Measurements from ENCODE around the gene COX8C.
"Not testable (repeated sequence)": the region's sequence is repeated elsewhere in the genome, so short reads cannot be mapped to it uniquely, and the experiment has no call there.

COX8C gene

DNA sequence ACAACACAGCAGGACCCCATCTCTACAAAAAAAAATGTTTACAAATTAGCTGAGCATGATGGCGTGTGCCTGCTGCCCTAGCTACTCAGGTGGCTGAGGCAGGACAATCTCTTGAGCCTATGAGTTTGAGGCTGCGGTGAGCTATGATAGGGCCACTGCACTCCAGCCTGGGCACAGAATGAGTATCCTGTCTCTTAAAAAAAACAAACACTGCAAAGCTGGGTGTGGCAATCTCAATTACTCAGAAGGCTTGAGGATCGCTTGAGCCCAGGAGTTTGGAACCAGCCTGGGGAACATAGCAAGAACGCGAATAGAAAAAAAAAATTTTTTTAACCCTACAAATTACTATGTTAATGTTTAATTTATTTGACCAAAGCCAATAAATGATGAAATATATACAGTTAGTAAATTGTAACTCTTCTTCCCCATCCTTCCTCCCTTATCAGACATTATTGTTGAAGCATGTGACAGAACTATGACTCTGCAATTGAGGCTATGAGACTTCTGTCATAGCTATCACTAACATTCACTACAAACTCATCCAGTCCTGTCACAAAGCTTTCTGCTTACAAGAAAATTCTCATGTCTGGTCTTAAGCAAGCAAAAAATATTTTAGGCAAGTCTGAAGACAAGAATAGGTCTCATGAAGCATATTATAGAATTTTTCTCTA is 23.9 kb upstream of the COX8C start:
- DNase-seq: no peak

DNA sequence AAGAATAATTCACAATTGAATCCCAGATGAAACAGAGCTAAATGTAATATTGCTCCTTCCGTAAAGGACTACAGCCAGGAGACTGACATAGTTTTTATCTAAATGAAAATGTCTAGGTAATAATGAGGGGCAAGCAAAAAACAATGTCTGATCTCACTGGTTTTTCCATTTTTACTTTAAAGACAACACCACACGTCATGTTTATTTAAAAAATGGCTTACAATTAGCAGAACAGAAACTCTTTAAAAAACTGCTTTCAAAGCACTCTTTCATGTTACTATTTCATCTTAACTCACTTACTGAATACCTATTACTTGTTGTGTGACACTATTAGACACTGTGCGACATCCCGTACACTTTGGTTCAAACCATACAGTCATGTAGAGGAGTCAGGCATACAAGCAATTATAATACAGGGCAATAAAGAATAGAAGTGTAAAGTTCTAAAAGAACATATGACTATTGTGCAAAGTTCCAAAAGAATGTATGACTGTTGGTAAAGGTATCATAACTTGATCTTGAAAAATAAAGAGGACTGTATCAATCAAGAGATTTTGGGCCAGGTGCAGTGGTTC is 23.3 kb upstream of the COX8C start:
- no peak for DNase-seq

DNA sequence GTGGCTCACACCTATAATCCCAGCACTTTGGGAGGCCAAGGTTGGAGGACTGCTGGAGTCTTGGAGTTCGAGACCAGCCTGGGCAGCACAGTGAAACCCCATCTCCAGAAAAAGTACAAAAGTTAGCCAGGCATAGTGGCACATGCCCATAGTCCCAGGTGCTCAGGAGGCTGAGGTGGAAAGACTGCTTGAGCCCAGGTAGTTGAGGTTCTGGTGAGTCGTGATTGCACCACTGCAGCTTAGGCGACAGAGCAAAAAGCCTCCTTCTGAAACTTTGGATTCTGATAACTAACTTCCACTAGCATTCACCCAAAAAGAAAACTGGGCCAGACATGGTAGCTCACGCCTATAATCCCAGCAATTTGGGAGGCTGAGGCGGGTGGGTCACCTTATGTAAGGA is 20.8 kb upstream of the COX8C start:
- DNase-seq: no peak

DNA sequence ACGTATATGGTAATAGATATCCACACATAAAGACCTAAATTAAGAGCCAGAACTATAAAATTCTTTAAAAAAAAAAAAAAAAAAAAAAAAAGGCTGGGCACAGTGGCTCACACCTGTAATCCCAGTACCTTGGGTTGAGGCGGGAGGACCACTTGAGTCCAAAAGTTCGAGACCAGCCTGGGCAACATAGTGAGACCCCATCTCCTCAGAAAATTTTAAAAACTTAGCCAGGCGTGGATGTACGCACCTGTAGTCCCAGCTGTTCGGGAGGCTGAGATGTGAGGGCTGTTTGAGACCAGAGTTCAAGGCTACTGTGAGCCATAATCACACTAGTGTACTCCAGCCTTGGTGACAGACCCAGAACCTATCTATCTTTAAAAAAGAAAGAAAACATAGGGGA is 18.4 kb upstream of the COX8C start:
- DNase-seq: no peak

DNA sequence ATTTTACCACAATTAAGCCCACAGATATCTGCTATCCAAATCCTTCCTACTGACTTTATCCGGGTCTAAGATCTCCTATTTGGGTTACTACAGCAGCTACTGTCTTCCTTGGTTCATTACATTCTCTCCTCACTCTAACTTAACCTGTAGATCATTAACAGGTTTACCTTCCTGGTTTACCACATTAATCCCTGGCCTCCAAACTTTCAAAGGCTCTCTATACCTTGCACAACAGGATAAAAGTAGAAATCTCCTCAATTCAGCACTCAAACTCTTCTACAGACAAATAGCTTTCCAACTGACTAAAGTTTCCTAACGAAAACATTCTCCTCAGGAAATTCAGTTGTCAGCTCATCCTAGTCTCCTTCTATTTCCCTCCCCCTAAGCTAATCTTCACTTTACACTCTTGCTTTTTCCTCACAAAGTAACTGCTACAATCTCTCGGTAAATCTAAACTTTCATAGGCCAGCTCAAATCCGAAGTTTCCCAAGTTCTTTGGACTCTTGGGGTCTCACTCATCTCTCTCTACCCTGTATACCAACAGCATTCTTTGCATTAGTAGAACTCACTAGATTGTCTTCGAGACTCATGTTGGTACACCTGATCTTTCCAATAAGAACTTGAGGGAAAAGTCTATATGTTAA is 16.9 kb upstream of the COX8C start:
- no peak for DNase-seq

DNA sequence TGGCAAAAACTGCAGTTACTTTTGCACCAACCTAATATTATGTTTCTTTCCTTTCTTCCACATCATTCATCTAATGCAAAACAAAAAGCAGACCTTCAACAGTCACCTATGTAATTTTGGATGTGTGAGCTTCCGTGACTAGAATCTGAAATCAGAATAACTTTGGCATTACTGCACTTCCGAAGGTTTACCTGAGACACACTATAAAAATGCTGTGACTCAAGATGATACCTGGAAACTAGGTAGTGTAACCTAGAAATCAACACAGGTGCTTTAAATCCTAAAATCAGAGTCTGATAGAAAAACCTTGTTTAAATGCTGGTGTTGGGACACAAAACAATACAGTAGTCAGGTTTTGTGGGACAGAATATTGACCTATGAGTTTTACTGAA is 16.4 kb upstream of the COX8C start:
- no peak for DNase-seq

DNA sequence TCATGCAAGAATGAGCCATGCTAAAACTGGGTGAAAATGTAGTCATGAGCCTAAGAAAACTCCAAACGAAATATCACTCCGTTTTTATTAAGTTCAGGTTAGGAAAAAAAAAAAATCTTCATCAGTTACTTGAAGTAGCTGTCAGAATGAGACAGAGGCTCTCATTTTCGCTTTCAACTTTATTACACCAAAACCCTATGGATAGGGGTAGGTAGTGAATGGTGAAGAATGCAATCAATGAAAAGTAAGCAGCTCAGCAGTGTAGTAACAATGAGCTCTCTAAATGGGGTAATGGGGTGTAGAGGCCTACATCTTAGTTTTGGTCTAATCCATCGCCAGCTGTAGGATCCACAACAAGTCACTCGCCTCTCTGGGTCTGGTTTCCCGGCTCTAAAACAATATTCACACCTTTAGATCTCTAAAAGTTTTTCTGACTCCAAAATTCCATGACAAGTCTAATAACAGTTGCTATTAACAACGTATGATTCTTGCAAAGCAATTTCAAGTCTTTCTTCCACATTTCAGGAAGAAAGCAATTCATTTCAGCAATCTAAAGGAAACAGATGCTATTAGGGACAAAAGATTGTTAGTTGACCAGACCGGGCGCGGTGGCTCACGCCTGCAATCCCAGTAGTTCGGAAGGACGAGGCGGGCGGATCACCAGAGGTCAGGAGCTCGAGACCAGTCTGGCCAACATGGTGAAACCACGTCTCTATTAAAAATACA is 15.8 kb upstream of the COX8C start:
- no peak for DNase-seq

DNA sequence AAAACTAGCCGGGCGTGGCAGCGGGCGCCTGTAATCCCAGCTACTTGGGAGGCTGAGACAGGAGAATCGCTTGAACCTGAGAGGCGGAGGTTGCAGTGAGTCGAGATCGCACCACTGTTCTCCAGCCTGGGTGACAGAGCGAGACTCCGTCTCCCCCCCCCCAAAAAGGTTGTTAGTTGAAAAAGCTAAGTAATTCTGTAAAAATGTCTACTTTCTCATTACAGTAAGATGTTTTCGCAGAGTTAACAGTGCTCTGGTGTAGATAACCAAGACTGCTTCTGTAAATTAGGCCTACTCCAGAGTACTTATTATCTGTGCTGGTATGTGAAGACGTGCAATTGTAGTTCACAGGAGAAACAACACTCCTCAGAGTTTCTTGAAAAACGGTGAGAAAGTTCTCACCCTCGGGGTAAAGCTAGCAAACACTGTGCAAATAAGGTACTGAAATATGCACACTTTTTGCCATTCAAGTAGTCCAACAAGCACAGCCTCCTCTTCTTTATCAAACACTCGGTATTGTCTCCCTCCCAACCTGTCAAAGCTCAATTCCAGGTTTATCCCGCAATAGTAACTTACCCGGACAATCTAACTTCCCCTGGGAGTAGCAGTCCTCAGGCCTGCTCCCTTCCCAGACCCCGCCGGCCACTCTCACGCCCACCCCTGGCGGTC is 15.1 kb upstream of the COX8C start:
- DNase-seq: no peak

DNA sequence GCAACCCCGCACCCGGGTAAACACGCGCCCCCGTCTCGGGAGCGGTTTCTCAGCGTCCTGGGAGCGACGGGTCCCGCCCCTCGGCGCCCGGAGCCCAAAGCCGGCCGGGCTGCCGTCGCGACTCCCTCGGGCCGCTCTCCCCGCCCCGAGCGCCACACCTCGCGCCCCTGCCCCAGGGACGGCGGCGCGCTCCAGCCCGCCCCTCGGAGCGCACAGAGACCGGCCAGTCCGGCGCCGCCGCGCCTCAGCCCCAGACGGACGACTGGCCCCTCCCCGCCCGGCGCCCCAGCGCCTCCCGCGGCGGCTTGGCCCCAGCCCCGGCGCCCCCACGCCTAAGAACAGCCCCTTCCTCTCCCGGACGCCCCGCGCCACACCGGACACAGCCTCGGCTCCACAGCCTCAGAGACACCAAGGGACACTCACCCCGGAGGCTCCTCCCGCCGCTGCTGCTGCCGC is 14.6 kb upstream of the COX8C start:
- peak in 3 of 4 experiments; percentile 8 to 29 (median 20) for DNase-seq

DNA sequence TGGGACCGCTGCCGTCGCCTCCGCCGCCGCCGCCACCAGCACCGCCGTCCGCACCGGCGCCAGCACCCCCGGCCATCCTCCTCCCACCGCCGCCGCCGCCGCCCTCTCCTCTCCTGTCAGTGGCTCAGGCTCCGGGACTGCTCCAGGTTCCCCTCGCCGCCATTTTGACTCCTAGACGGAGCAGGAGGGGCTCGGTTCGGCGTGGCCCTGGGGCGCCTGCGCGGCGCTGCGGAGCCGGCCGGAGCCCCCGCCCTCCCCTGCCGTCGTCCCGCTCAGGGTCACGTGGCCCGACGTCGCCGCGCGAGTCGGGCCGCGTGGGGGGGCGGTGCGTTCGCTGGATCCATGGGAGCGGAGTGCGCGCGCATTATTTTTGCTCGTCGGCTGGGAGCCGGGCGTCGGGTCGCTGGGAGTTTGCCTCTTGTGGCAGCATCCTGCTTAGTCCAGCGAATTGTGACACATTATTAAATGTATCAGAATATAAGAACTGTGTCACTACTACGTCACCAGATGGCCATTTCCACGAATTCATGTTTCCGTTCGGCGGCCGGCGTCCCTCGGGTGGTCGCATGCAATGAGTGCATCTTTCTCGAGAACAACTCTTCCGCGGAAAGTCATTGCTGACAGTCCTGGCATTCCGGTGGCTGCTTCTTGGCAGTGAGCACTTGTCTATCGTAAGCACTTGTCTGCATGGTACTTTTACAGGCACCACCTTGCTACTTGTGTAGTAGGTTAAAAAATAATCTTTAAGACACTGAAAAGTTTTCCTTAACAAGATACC is 13.9 kb upstream of the COX8C start, which contains the start of gene BTBD7:
BTBD7 (minus strand) TSS at position 184 of the 778 bp plus-strand sequence. CDS start 36,985 bp downstream, outside the sequence.
- peak; percentile 91 to 93 (median 92) for DNase-seq

DNA sequence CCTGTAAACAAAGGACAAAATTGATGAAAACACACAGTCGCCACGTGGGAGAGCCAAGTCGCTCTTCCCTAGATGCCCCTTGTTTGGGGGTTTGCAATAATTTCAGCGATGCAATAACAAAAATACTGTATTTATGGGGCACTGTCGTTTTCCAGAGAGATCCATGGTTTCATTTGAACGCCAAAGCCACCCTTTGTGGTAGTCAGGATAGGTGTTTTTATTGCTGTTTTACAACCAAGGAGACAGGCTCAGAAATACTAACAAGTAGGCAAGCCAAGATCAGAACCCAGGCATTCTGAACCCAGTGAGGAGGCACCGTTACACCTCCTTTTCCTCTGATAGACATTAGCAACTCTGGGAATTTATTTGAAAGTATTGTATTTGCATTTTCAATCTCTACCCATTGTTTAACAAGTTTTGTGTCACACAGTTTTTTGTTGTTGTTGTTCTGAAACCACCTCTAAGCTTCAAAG is 13.3 kb upstream of the COX8C start:
- no peak for DNase-seq

DNA sequence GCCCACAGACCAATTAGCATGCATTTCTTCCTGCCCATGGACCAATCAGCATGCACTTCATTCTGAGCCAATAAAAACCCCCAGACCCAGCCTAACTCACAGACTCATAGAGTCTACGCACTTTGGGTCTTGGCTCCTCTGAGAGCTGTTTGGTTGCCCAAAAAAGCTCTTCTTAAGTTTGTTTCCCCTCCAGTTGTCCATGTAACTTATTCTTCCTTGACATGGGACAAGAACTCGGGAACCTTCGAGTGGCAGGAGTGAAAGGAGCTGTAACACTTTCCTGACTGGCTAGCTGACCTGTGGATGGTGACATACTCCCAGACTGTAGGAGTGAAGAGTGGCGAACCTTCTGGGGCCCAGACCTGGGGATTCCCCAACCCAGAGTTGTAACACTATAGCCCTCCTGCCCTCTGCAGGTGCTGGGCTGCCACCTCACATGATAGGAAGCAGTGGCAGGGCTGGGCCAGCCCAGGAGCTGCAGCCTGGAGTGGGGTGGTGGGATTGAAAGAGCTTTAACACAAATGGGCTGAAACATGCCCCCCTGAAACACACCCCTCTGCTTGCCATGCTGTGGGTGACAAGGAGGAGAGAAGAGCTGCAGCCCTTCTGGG is 9.7 kb upstream of the COX8C start:
- no peak for DNase-seq

DNA sequence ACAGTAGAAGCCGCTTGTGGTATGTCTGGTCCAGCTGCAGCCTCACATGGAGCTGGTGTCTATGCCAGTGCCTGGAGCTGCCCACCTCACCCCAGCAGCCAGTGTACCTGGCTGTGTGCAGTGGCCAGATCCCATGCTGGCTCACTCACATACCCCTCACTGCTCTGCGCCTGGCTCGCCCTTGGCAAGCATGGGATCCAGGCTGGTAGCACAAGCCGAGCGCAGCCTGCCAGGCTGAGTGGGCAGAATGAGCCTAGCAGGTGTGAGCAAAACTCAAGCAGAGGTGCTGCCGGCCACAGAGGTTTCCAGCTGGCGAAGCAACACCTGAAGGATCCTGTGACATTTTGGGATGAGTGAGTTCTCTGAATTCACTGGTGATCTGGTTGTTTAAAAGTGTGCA is 9.1 kb upstream of the COX8C start:
- no peak for DNase-seq

DNA sequence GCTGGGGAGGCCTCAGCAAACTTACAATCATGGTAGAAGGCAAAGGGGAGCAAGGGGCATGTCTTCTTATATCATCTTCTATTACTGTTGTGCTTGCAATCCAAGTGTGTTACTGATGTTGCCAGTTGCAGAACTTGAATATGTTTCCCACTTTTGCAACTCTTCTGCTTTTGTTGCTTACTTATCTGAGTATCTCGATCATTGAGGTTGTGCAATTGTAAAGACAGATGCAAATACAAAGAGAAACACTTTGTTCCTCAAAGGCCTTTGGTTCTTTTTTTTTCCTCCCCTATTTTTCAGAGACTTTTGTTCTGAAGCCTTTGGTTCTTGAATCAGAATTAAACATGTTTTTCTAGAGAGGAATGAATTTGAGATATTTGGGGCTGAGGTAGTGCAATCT is 3.7 kb upstream of the COX8C start:
- no peak for DNase-seq

DNA sequence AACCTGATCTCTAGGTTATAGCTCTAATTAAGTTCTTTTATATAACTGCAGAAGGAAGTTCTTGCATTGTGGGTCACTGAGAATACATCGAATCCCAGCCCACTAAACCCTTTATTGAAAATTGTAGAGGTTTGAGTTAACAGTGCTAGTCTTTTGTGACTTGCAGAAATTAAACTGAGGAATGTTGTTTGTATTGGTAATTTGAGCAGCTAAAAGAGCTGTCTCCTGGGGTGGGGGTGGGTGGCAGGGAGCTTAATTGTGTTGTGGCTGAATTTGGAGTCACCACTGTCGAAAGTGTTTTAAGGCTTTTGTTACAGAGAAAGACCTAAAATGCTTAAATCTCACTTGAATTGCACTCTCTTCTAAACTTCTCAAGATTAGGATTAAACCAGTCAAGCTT is 3.2 kb upstream of the COX8C start:
- DNase-seq: no peak

DNA sequence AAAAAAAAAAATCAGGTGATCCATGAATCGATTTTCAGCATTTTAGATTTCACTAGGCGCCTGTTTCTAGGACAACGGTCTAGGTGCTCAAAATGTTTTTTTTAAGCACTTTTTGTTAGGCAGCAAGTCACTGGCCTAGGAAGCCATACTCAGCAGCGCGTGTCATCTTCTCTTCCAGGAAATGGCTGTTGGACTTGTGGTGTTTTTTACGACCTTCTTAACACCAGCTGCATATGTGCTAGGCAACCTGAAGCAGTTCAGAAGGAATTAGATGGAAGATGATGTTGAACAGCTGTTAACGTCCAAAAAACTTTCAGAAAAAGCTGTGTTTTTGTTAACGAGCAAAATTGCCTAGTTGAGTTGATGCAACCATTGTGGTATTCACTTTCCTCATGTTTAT is 868 bp downstream of the COX8C start:
- no peak for DNase-seq

DNA sequence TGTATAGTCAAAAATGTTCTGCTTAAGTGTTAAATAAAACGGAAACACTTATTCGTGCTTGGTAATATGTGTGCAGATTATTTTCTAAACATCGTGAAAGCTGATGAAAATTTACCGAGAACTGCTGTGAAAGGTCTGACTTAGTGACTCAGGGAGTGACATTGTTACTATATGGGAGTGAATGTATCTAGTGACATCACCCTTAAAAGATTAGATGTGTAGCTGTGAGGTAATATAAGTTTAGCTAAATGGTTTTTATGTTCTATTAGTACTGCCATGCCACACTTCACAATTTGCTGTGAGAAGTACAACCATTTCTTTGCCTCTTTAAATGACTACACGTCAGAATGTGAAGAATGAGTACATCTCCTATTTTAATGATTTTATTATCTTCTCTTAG is 1.3 kb downstream of the COX8C start:
- no peak for DNase-seq

DNA sequence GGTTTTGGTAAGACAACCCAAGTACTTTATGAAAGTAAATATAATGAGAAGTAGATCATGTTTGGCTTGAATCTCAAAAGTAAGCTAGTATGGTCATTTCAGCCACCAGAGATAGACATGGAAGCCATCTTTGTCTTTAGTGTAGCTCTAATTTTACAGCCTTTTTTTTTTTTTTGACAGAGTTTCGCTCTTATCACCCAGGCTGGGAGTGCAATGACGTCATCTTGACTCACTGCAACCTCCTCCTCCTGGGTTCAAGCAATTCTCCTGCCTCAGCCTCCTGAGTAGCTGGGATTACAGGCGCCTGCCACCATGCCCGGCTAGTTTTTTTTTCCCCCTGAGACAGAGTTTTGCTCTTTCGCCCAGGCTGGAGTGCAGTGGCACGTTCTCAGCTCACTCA is 7.9 kb downstream of the COX8C start:
- DNase-seq: not testable (repeated sequence)

DNA sequence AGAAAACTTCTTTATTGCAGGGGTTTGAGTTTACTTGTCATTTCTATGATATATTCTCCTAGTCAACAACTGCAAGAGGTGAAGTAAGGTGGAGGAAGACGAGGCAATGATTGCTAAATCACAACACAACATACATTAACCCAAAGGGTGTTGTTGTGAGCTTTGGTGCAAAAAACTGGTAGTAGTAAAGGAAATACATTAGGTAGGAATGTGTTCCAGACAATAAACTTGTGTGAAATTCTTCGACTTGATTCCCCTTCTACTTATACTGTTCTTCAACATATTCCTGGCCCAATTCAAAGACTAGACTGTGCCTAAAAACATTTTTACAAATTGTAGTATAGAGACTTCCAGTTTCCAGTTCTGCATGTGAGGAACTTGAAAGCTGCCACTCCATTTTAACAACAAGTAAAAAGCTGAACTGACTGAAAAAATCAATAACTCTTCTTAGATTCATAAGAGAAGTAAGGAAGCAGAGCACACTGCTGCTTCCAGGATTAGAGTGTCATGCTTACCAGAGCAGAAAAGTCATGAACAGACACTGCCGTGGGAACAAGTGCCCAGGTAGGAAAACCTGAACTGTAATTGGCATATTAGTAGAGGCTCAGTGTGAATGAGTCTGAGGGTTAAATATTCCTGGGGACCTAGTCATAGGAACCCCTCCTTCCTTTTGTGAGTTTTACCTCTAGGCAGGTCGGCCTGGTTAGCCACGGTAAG is 22.2 kb downstream of the COX8C start:
- DNase-seq: no peak

DNA sequence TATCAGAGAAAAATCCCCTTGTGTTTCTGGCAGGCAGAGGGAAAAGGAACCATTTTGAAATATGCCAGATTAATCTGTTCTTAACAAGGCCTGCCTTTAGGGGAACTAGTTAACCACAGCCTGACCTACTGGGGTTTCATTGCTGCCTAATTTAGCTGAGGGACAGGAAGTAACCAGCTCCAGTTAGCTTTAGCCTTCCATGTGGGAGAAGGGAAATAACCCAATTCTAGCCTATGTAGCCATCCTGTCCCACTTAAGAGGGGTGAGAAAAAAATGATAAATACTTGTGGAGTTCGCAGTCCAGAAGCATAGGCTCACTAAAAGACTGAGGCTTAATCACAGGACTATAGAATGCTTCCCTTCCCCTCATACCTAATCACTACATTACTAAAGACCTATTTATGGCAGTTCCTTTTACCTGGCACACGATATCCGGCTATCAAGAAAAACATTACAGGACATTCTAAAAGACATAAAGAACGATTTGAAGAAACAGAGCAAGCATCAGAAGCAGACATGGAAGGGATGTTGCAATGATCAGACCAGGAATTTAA is 22.8 kb downstream of the COX8C start:
- DNase-seq: no peak

DNA sequence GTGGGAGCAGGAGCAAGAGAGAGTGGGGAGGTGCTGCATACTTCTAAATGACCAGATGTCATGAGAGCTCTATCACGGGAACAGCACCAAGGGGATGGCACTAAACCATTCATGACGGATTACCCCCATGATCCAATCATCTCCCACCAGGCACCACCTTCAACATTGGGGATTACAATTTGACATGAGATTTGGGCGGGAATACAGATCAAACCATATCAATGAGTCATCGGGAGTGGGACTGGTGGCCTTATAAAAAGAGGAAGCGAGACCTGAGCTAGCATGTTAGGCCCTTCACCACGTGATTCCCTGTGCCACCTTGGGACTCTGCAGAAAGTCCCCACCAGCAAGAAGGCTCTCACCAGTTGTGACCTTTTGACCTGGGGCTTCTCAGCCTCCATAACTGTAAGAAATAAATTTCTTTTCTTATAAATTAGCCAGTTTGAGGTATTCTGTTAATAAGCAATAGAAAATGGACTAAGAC is 28.7 kb downstream of the COX8C start:
- DNase-seq: no peak

All from activated CD4-positive, CD25-positive, alpha-beta regulatory T cell (primary cell).